HCT116 (cell line): ENCODE measurements around the gene ABI1. TPM values are rescaled to one million over a fixed set of nuclear protein-coding genes. Genes with fewer than 3 reads are reported as not detected.

Source experiments
- ATAC-seq: fragments of 200-7000 bp; cut with Tn5 transposase; 2 replicates; pipeline ENCODE4 v1.9.1; 2020; ENCODE audit warnings: mild to moderate bottlenecking, moderate library complexity
- BruUV-seq: library from RNA; stranded (reverse); fragments of 400-500 nt; replicated peaks from 2 replicates; lab custom pipeline; 2021; lab: Mats Ljungman, UMichigan
- CTCF ChIA-PET: fragments of 300-600 bp; sonication (Branson Sonifier 250); formaldehyde crosslinking; loops from one replicate; lab custom pipeline; 2021; ENCODE audit warnings: antibody characterized with exemption; lab: Charles Lee
- POLR2A ChIA-PET: fragments of 300-600, 350-600 bp; sonication (Branson Sonifier 250); formaldehyde crosslinking; loops from one replicate; lab custom pipeline; 2021; ENCODE audit warnings: antibody characterized with exemption; lab: Charles Lee
- RAD21 ChIA-PET, 2 experiments: fragments of 300-600 bp; sonication (Branson Sonifier 250); formaldehyde crosslinking; loops; one replicate each; lab custom pipeline; 2023; ENCODE audit warnings: low total read pairs in 2 of 2; ENCODE audit not compliant: uncharacterized antibody in 2 of 2, unreplicated experiment in 2 of 2, low non-redundant PET in 1 of 2; lab: Charles Lee
- DNase-seq: peaks from one replicate; pipeline ENCODE4 v3.0.0-alpha.2; 2010; ENCODE audit warnings: low read depth, low spot score
- H2AFZ ChIP-seq: fragments of 200-600 bp; shearing (Covaris generic), sonication (generic); 2 replicates; pipeline ENCODE4 v1.6.1; 2017; ENCODE audit warnings: low read depth, mixed run types, mixed read lengths, antibody characterized with exemption, low read length; ENCODE audit not compliant: poor library complexity, severe bottlenecking
- H3K27ac ChIP-seq: 2 replicates; pipeline ENCODE4 v1.5.1; 2012; ENCODE audit warnings: low read depth, low read length
- H3K27me3 ChIP-seq: fragments of 200-600 bp; sonication (generic); 2 replicates; pipeline ENCODE4 v1.6.1; 2016; ENCODE audit warnings: mixed run types, low read length, mixed read lengths; ENCODE audit not compliant: insufficient read depth
- H3K36me3 ChIP-seq, 2 experiments: fragments of 200-500 bp in 1 of 2; fragments of 200-600 bp in 1 of 2; sonication (Bioruptor generic) in 1 of 2; sonication (generic) in 1 of 2; 2 replicates each; pipeline versions ENCODE4 v1.5.1 to v1.6.1; 2014 to 2016; ENCODE audit warnings: low read length in 2 of 2, inconsistent platforms in 1 of 2, mixed read lengths in 1 of 2, mixed run types in 1 of 2; ENCODE audit not compliant: insufficient read depth in 2 of 2, control insufficient read depth in 1 of 2
- H3K4me1 ChIP-seq, 2 experiments: fragments of 200-600 bp in 1 of 2; sonication (generic) in 1 of 2; 2 replicates each; pipeline versions ENCODE4 v1.5.1 to v1.6.1; 2012 to 2017; ENCODE audit warnings: low read length in 2 of 2, inconsistent platforms in 1 of 2, mild to moderate bottlenecking in 1 of 2, mixed read lengths in 1 of 2, mixed run types in 1 of 2, moderate library complexity in 1 of 2; ENCODE audit not compliant: insufficient read depth in 2 of 2, control insufficient read depth in 1 of 2
- H3K4me2 ChIP-seq: fragments of 200-600 bp; sonication (generic); 2 replicates; pipeline ENCODE4 v1.6.1; 2017; ENCODE audit warnings: mixed run types, low read length, mixed read lengths
- H3K4me3 ChIP-seq, 2 experiments: fragments of 200-600 bp in 1 of 2; sonication (generic) in 1 of 2; replicated peaks in 1 of 2; 2 replicates each; pipeline ENCODE4 v1.5.1; 2011 to 2016; ENCODE audit warnings: low read length in 2 of 2, control low read depth in 1 of 2, low read depth in 1 of 2, mild to moderate bottlenecking in 1 of 2, mixed read lengths in 1 of 2, mixed run types in 1 of 2
- H3K79me2 ChIP-seq: fragments of 200-600 bp; sonication (generic); 2 replicates; pipeline ENCODE4 v1.6.1; 2017; ENCODE audit warnings: mild to moderate bottlenecking, mixed run types, low read length, moderate library complexity, mixed read lengths; ENCODE audit not compliant: insufficient read depth
- H3K9ac ChIP-seq: fragments of 200-600 bp; sonication (generic); 2 replicates; pipeline ENCODE4 v1.6.1; 2016; ENCODE audit warnings: low read length, mixed read lengths
- H3K9me2 ChIP-seq: fragments of 200-600 bp; sonication (generic), shearing (Covaris generic); 2 replicates; pipeline ENCODE4 v1.6.1; 2017; ENCODE audit warnings: mixed run types, mild to moderate bottlenecking, moderate library complexity; ENCODE audit not compliant: insufficient read depth
- H3K9me3 ChIP-seq, 2 experiments: fragments of 200-500 bp in 1 of 2; fragments of 200-600 bp in 1 of 2; sonication (Bioruptor generic) in 1 of 2; sonication (generic) in 1 of 2; 2 replicates each; pipeline ENCODE4 v1.6.1; 2014 to 2017; ENCODE audit warnings: low read length in 2 of 2, mixed read lengths in 2 of 2, inconsistent platforms in 1 of 2, low read depth in 1 of 2, mild to moderate bottlenecking in 1 of 2, mixed run types in 1 of 2, moderate library complexity in 1 of 2; ENCODE audit not compliant: control insufficient read depth in 1 of 2, insufficient read depth in 1 of 2
- H4K20me1 ChIP-seq: fragments of 200-600 bp; sonication (generic), shearing (Covaris generic); 2 replicates; pipeline ENCODE4 v1.6.1; 2017; ENCODE audit warnings: mixed run types, mild to moderate bottlenecking, moderate library complexity; ENCODE audit not compliant: insufficient read depth
- CEBPB ChIP-seq: IDR thresholded peaks from 2 replicates; pipeline ENCODE4 v1.6.1; 2012; ENCODE audit warnings: low read depth
- CTCF ChIP-seq, 3 experiments: fragments of 200-600 bp in 1 of 3; sonication (generic) in 1 of 3; IDR thresholded peaks in 2 of 3; conservative IDR thresholded peaks in 1 of 3; 2 replicates each; pipeline ENCODE4 v1.5.1; 2012 to 2017; ENCODE audit warnings: low read depth in 2 of 3, low read length in 2 of 3, antibody characterized with exemption in 1 of 3, borderline replicate concordance in 1 of 3, control low read depth in 1 of 3, mild to moderate bottlenecking in 1 of 3, mixed read lengths in 1 of 3, mixed run types in 1 of 3, moderate library complexity in 1 of 3; ENCODE audit not compliant: insufficient read depth in 1 of 3
- ELF1 ChIP-seq: IDR thresholded peaks from 2 replicates; pipeline ENCODE4 v1.6.1; 2012; ENCODE audit warnings: low read depth, borderline replicate concordance
- EZH2 ChIP-seq: fragments of 200-600 bp; sonication (generic); IDR thresholded peaks from 2 replicates; pipeline ENCODE4 v1.6.1; 2017; ENCODE audit warnings: antibody characterized with exemption, mixed run types
- EZH2phosphoT487 ChIP-seq: fragments of 200-600 bp; IDR thresholded peaks from 2 replicates; pipeline ENCODE4 v1.6.1; 2018; ENCODE audit warnings: antibody characterized with exemption, borderline replicate concordance
- FOSL1 ChIP-seq: IDR thresholded peaks from 2 replicates; pipeline ENCODE4 v1.6.1; 2012; ENCODE audit warnings: low read depth
- JUND ChIP-seq: IDR thresholded peaks from 2 replicates; pipeline ENCODE4 v1.6.1; 2012
- MAX ChIP-seq: IDR thresholded peaks from 2 replicates; pipeline ENCODE4 v1.6.1; 2012
- SIN3A ChIP-seq: IDR thresholded peaks from 2 replicates; pipeline ENCODE4 v1.6.1; 2012; ENCODE audit warnings: low read depth
- SP1 ChIP-seq: IDR thresholded peaks from 2 replicates; pipeline ENCODE4 v1.6.1; 2012; ENCODE audit warnings: low read depth
- SRF ChIP-seq: IDR thresholded peaks from 2 replicates; pipeline ENCODE4 v1.6.1; 2012; ENCODE audit warnings: low read depth
- TCF7L2 ChIP-seq: IDR thresholded peaks from 2 replicates; pipeline ENCODE4 v1.7.0; 2011; ENCODE audit warnings: borderline replicate concordance, inconsistent platforms; ENCODE audit not compliant: insufficient read depth, insufficient read length; ENCODE audit errors: extremely low read depth
- ZFX ChIP-seq: fragments of 450-650 bp; IDR thresholded peaks from 2 replicates; pipeline ENCODE4 v1.6.1; 2017
- intact Hi-C: fragments of 100-400 bp; cut with micrococcal nuclease; formaldehyde crosslinking; loops from 2 replicates; pipeline ENCODE4 v1.10.0; 2022
- total RNA-seq: library from RNA; stranded (reverse); gene quantifications from one replicate; pipeline ENCODE4 v1.2.1, GENCODE V29; 2021; ENCODE audit not compliant: unreplicated experiment
- TF ChIP-seq, protein P1 (sequence below): IDR thresholded peaks from 2 replicates; pipeline ENCODE4 v1.6.1; 2011; ENCODE audit warnings: mild to moderate bottlenecking, low read length, moderate library complexity; ENCODE audit not compliant: insufficient replicate concordance; ENCODE audit errors: extremely low read depth

Gene ABI1
- total RNA-seq, 1 experiment from 2014 or later, result 34.8 TPM

DNA sequence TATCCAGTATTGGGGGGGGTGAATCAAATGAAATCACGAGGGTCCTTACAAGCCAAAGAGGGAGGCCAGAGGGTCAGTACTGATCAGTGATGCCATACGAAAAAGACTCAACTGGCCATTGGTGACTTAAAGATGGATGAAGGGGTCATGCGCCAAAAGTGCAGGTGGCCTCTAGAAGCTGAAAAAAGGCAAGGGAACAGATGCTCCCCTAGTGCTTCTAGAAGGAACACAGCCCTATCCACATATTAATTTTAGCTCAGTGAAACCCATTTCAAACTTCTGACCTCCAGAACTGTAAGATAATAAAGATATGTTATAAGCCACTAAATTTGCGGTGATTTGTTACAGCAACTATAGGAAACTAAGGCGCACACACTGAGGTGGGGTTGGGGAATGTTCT is 62.5 kb downstream of the ABI1 start:
- Histone ChIP-seq H3K9me3 (0 out of 4 replicates have a peak, but pooled peaks cover 0 to 4% of the 10 kb centered on the region in 2 experiments), H3K4me1 (no peaks in the 10 kb centered on the region), H3K36me3 (no peaks in the 10 kb centered on the region), H2AFZ (no peak overlapping the region), H4K20me1 (no peaks in the 10 kb centered on the region), H3K9ac (no peak overlapping the region), H3K27me3 (no peaks in the 10 kb centered on the region), H3K4me3 (no peak overlapping the region), H3K27ac (no peak overlapping the region), H3K4me2 (no peak overlapping the region), H3K79me2 (peaks cover 42% of the 10 kb centered on the region), H3K9me2 (no peaks in the 10 kb centered on the region)
- BruUV-seq, result no TSS peak
- POLR2A ChIA-PET, result no interaction called here
- ATAC-seq (no peak), DNase-seq (no peak)
- TF ChIP-seq FOSL1, result no peak
- TF ChIP-seq SIN3A, result no peak
- TF ChIP-seq, protein P1, sequence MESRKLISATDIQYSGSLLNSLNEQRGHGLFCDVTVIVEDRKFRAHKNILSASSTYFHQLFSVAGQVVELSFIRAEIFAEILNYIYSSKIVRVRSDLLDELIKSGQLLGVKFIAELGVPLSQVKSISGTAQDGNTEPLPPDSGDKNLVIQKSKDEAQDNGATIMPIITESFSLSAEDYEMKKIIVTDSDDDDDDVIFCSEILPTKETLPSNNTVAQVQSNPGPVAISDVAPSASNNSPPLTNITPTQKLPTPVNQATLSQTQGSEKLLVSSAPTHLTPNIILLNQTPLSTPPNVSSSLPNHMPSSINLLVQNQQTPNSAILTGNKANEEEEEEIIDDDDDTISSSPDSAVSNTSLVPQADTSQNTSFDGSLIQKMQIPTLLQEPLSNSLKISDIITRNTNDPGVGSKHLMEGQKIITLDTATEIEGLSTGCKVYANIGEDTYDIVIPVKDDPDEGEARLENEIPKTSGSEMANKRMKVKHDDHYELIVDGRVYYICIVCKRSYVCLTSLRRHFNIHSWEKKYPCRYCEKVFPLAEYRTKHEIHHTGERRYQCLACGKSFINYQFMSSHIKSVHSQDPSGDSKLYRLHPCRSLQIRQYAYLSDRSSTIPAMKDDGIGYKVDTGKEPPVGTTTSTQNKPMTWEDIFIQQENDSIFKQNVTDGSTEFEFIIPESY, result no peak
- TF ChIP-seq TCF7L2, result no peak
- no peak for TF ChIP-seq CTCF (IDR thresholded peaks at IDR 0.05 in 2 of 3, conservative IDR thresholded peaks at IDR 0.05 in 1 of 3; ENCODE audit: borderline replicate concordance in 1 of 3, insufficient read depth in 1 of 3, low read depth in 2 of 3, low read length in 2 of 3)
- TF ChIP-seq EZH2, result no peak
- no peak for TF ChIP-seq CEBPB
- no peak for TF ChIP-seq ELF1
- TF ChIP-seq SP1, result no peak
- no peak for TF ChIP-seq JUND
- no peak for TF ChIP-seq ZFX
- no peak for TF ChIP-seq MAX
- TF ChIP-seq SRF, result no peak
- TF ChIP-seq EZH2phosphoT487, result no peak
- CTCF ChIA-PET, result interaction anchor here (1.8 kb wide), 1 partner anchor 63 kb away, joined by 5 read pairs; the partner anchor contains the start of gene ABI1
- RAD21 ChIA-PET, result no interaction called here
- intact Hi-C loops, result no loop called here
